SK-N-MC (cell line): Measurements from ENCODE around the gene VPS35L.

Experiments used
- EZH2 ChIP-seq: fragments of 200-600 bp; sonication (generic); IDR thresholded peaks from one replicate; pipeline ENCODE4 v1.6.1; 2017; ENCODE audit warnings: antibody characterized with exemption
- FOXP2 ChIP-seq: optimal IDR thresholded peaks from 2 replicates; pipeline ENCODE3; 2011; ENCODE audit warnings: mild to moderate bottlenecking, moderate library complexity; ENCODE audit not compliant: insufficient read depth; ENCODE audit errors: extremely low read length, control extremely low read depth
- POLR2AphosphoS5 ChIP-seq: IDR thresholded peaks from 2 replicates; pipeline ENCODE4 v1.6.1; 2012; ENCODE audit warnings: mild to moderate bottlenecking, low read depth, low read length, borderline replicate concordance

DNA sequence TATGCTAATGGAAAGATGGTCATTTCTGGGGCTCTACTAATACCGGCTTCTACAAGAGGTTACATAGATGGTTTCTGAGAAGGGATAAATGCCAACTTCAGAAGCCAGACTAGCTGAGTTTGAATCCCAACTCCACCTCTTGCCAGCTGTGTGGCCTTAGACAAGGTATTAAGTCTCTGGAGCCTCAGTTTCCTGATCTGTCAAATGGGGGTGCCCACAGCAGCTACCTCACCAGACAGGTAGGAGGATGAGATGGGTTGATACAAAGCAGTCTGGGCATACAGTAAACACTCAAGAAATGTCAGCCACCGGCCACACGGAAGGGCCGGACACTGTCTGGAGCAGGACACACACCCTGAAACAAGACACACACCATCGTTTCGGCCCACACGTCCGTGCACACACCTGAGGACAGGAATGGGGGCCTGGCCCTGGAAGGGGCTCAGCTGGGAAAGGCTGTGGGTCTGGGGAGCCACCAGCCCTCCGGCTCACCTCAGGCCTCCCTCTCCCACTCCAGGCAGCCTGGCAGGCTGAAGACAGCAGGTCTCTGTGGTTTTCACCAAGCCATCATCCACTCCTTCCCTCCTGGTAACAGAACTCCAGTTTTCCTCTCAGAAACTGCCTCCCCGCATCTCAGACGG, 157.0 kb downstream of the VPS35L start:
- TF ChIP-seq EZH2: no peak
- TF ChIP-seq POLR2AphosphoS5: no peak
- no peak for TF ChIP-seq FOXP2
